Measurements from ENCODE around the gene CACNA1S.

Gene CACNA1S

DNA sequence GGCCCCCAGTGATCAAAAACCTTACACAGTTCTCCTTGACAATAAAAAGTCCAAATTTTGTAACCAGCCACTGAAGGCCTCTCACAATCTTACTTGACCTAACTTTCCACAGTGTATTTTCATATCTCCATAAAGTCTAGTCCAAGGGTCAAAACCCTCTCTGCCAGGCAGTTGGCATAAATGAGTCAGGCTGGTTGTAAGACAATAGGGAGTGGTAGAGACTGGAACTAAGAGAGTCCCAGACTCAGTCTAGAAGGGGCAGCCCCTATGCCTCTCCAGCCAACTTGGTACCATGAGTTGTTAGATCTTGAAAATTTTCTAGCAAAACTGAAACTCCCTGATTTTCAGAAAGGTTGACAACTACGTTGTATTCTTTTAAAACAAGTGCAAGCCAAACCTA, 109.7 kb downstream of the CACNA1S start:
- H3K36me3 ChIP-seq (ENCODE audit: insufficient read depth, low read length) = no peaks in the 10 kb centered on the region
- no peaks in the 10 kb centered on the region for H3K4me1 ChIP-seq (ENCODE audit: insufficient read depth, low read length)
- no peak overlapping the region for H3K4me3 ChIP-seq (ENCODE audit: low read depth in 1 of 2, low read length in 2 of 2)
- no peak overlapping the region for H3K9ac ChIP-seq (ENCODE audit: low read length)
- H3K9me3 ChIP-seq (ENCODE audit: low read length) = no peaks in the 10 kb centered on the region
- no peak overlapping the region for H3K27ac ChIP-seq (ENCODE audit: low read depth, low read length)
- no peaks in the 10 kb centered on the region for H3K27me3 ChIP-seq (ENCODE audit: control insufficient read depth in 1 of 2, insufficient read depth in 2 of 2, low read length in 2 of 2)

DNA sequence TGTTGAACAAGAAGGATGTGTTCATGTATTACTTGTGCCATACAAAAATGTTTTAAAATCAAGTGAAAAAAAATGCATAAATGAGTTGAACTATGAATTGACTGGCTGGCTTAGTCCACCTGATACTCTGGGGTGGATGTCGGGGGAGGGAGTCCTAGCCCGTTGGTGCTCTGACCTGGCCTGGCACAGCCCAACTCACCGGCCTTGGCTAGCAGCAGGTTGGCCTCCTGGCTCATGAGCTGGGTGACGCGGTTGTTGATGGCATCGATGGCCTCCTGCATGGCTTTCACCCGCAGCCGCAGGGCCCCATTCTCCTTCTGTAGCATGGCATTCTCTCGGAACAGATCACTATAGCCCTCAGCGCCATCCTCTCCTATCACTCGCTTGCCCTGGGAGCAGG, 110.3 kb downstream of the CACNA1S start:
- Histone ChIP-seq H3K9ac (ENCODE audit: low read length) (no peak overlapping the region), H3K4me1 (ENCODE audit: insufficient read depth, low read length) (no peaks in the 10 kb centered on the region), H3K27ac (ENCODE audit: low read depth, low read length) (no peak overlapping the region), H3K9me3 (ENCODE audit: low read length) (no peaks in the 10 kb centered on the region), H3K4me3 (ENCODE audit: low read depth in 1 of 2, low read length in 2 of 2) (no peak overlapping the region), H3K27me3 (ENCODE audit: control insufficient read depth in 1 of 2, insufficient read depth in 2 of 2, low read length in 2 of 2) (no peaks in the 10 kb centered on the region), H3K36me3 (ENCODE audit: insufficient read depth, low read length) (no peaks in the 10 kb centered on the region)

DNA sequence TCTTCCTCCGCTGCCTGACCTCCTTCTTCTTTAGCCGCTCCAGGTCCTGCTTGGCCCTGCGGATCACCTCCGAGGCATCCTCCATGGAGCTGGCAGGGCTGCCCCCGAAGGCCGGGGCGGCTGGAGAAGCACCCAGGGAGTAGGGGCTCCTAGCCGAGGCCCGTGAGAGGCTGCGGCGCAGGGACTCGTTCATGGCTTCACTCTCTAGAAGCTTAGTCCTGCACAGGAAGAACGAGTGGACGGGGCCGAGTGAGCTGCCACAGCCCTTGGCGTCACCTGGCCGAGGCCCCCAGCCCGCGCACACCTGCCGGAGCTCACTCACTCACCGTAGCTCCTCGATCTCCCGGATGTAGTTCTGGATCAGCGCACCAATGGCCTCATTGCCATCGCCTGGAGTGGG, 111.8 kb downstream of the CACNA1S start:
- Histone ChIP-seq H3K9me3 (ENCODE audit: low read length) (no peaks in the 10 kb centered on the region), H3K27me3 (ENCODE audit: control insufficient read depth in 1 of 2, insufficient read depth in 2 of 2, low read length in 2 of 2) (no peaks in the 10 kb centered on the region), H3K4me3 (ENCODE audit: low read depth in 1 of 2, low read length in 2 of 2) (no peak overlapping the region), H3K36me3 (ENCODE audit: insufficient read depth, low read length) (no peaks in the 10 kb centered on the region), H3K4me1 (ENCODE audit: insufficient read depth, low read length) (no peaks in the 10 kb centered on the region), H3K27ac (ENCODE audit: low read depth, low read length) (no peak overlapping the region), H3K9ac (ENCODE audit: low read length) (no peak overlapping the region)

DNA sequence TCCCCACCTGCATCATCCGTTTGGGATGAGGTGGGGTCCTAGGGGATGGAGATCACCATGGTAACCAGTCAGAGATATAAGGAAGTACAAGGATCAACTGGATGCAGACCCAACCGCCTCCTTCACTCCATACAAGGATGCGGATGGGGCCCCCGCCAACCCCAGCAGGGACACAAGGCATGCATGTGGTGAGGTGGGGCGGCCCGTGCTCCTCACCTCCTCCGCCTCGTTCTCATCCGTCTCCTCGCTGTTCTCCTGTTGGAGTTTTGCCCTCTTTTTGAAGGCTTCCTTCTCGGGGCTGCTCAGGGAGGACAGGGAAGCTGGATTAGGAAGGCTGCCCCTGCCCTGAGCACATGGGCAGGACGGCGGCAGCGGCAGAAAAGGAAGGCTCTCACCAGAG, 112.6 kb downstream of the CACNA1S start:
- no peaks in the 10 kb centered on the region for H3K4me1 ChIP-seq (ENCODE audit: insufficient read depth, low read length)
- no peaks in the 10 kb centered on the region for H3K36me3 ChIP-seq (ENCODE audit: insufficient read depth, low read length)

DNA sequence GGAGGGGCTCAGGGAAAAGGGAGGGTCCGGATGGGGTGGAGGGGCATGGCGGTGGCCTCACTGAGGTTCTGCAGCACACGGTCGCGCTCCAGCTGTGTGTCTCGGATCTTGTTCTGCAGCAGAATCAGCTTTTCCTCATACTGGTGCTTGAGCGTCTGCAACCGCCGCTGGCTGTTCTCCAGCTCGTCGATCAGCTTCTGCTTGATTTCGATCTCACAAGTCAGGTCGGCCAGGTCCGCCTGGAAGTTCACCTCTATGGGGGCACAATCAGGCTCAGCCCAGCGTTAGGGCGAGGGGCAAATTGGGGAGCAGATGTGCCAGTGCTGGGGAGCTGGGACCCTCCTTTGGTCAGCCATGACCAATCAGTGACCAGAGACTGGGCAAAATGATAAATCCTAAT, 113.9 kb downstream of the CACNA1S start:
- Histone ChIP-seq H3K27me3 (ENCODE audit: control insufficient read depth in 1 of 2, insufficient read depth in 2 of 2, low read length in 2 of 2) (no peaks in the 10 kb centered on the region), H3K36me3 (ENCODE audit: insufficient read depth, low read length) (no peaks in the 10 kb centered on the region), H3K4me1 (ENCODE audit: insufficient read depth, low read length) (no peaks in the 10 kb centered on the region), H3K27ac (ENCODE audit: low read depth, low read length) (no peak overlapping the region), H3K9me3 (ENCODE audit: low read length) (no peaks in the 10 kb centered on the region), H3K4me3 (ENCODE audit: low read depth in 1 of 2, low read length in 2 of 2) (no peak overlapping the region), H3K9ac (ENCODE audit: low read length) (no peak overlapping the region)

More for the DNA sequence above, 112.6 kb downstream of the CACNA1S start:
- H3K27ac ChIP-seq (ENCODE audit: low read depth, low read length) = no peak overlapping the region
- H3K27me3 ChIP-seq (ENCODE audit: control insufficient read depth in 1 of 2, insufficient read depth in 2 of 2, low read length in 2 of 2) = no peaks in the 10 kb centered on the region
- no peaks in the 10 kb centered on the region for H3K9me3 ChIP-seq (ENCODE audit: low read length)
- no peak overlapping the region for H3K9ac ChIP-seq (ENCODE audit: low read length)
- no peak overlapping the region for H3K4me3 ChIP-seq (ENCODE audit: low read depth in 1 of 2, low read length in 2 of 2)

DNA sequence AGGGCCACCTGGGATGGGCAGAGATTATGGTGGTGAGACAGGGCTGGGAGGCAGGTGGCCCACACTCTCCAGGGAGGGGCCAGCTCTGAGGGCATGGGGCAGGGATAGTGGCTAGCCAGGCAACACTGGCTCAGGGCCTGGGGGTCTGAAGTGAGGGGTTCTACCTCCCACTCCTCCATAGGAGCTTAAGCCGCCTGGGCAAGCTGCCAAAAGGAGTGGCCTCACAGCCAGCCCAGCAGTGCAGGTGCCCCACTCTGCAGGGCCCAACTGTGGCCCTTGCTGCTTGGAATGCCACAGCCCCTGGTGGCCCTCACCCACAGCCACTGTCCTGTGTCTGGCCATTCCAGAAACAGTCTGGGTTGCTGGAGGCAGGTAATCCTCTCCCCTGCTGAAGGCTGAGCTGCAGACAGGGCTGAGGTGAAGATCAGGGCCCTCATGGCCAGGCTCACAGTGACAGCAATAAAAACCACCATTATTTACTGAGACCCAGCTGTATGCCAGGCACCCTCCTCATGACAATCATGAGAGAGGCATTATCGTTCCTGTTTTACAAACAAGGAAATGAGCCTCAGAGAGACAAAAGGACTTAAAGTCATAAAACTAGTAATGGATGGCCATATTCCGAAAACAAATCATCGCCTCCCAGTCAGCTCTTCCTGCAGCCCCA, 119.7 kb downstream of the CACNA1S start:
- Histone ChIP-seq H3K36me3 (ENCODE audit: insufficient read depth, low read length) (no peaks in the 10 kb centered on the region), H3K4me3 (ENCODE audit: low read depth in 1 of 2, low read length in 2 of 2) (no peak overlapping the region), H3K27me3 (ENCODE audit: control insufficient read depth in 1 of 2, insufficient read depth in 2 of 2, low read length in 2 of 2) (no peaks in the 10 kb centered on the region), H3K4me1 (ENCODE audit: insufficient read depth, low read length) (no peaks in the 10 kb centered on the region), H3K9me3 (ENCODE audit: low read length) (no peaks in the 10 kb centered on the region), H3K27ac (ENCODE audit: low read depth, low read length) (no peak overlapping the region), H3K9ac (ENCODE audit: low read length) (no peak overlapping the region)

DNA sequence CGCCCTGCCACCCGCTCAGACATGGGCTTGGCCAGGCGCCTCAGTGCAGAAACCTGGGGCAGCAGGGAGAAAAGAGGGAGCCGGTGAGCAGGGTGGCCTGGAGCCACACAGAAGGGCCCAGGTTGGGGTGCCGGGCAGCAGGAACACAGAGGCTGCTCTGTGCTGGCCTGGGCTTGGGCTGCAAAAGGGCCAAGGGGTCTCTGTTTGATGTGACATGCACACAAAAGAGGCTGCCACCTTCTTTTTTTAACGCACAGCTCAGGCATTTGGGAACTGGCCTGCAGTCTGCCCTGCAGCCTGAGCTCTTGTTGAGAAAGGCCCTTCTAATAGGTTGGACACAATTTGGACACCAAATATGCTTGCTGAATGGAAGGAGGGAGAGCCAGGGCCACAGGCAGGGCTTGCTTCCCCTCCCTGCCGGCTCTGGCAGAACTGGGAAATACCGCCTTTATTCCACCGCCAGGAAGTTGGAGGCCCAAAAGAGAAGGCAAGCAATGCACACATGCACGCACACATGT, 121.1 kb downstream of the CACNA1S start:
- Histone ChIP-seq H3K4me1 (ENCODE audit: insufficient read depth, low read length) (no peaks in the 10 kb centered on the region), H3K4me3 (ENCODE audit: low read depth in 1 of 2, low read length in 2 of 2) (no peak overlapping the region), H3K27me3 (ENCODE audit: control insufficient read depth in 1 of 2, insufficient read depth in 2 of 2, low read length in 2 of 2) (no peaks in the 10 kb centered on the region), H3K36me3 (ENCODE audit: insufficient read depth, low read length) (no peaks in the 10 kb centered on the region), H3K9ac (ENCODE audit: low read length) (no peak overlapping the region), H3K9me3 (ENCODE audit: low read length) (no peaks in the 10 kb centered on the region), H3K27ac (ENCODE audit: low read depth, low read length) (no peak overlapping the region)

DNA sequence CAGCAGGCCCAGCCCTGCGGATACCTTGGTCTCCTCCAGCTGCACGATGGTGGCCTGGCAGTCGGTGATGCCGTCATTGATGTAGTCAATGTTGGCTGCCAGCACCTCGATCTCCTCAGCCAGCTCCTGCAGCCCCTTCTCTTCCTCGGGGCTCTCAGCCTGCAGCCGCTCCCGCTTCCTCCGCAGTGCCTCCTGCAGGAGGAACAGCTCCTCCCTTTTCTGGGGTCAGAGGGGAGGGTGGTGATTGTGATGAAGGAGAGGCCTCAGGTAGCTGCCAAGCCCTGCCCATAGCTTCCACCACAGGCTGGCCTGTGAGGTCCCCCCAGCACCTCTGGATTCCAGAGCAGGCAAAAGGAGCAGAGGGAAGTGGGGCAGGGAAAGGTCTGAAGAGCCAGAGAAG, 122.1 kb downstream of the CACNA1S start:
- Histone ChIP-seq H3K9me3 (ENCODE audit: low read length) (no peaks in the 10 kb centered on the region), H3K9ac (ENCODE audit: low read length) (no peak overlapping the region), H3K27ac (ENCODE audit: low read depth, low read length) (no peak overlapping the region), H3K36me3 (ENCODE audit: insufficient read depth, low read length) (no peaks in the 10 kb centered on the region), H3K4me3 (ENCODE audit: low read depth in 1 of 2, low read length in 2 of 2) (no peak overlapping the region), H3K4me1 (ENCODE audit: insufficient read depth, low read length) (no peaks in the 10 kb centered on the region), H3K27me3 (ENCODE audit: control insufficient read depth in 1 of 2, insufficient read depth in 2 of 2, low read length in 2 of 2) (no peaks in the 10 kb centered on the region)
